GM21529 (cell line): Measurements from ENCODE around the gene CDIP1.

ENCODE experiments used
- ATAC-seq: cut with Tn5 transposase; IDR thresholded peaks from one replicate; pipeline ENCODE4 v1.9.1; 2021; ENCODE audit not compliant: unreplicated experiment

The CDIP1 gene

DNA sequence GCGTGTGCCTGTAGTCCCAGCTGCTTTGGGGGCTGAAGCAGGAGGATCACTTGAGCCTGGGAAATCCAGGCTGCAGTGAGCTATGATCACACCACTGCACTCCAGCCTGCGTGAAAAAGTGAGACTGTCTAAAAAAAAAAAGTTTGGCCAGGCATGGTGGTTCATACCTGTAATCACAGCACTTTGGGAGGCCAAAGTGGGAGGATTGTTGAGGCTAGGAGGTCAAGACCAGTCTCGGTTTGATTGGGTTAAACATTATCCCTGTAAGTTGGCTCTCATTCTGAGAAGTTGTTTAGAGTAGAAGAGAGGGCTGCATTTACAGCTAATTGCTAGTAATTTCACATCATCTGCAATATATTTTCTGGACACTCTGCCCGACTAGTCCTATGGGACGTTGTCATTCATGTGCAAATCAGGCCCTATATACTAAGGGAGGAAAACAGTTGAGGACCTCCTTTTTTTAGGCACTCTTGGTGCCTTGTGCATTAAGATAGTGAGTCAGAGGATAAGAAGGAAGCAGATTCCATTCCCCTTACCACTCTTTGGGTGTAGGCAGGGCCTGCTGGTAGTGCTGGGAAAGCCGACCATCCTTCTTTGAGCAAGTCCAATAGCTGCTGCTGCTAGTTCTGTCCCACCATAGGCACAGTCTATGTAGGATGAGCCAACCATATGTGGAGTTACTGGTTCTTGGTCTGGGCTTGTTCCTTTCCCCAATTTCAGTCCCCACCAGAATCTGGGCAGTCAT is 43.7 kb downstream of the CDIP1 start:
- ATAC-seq = no peak

DNA sequence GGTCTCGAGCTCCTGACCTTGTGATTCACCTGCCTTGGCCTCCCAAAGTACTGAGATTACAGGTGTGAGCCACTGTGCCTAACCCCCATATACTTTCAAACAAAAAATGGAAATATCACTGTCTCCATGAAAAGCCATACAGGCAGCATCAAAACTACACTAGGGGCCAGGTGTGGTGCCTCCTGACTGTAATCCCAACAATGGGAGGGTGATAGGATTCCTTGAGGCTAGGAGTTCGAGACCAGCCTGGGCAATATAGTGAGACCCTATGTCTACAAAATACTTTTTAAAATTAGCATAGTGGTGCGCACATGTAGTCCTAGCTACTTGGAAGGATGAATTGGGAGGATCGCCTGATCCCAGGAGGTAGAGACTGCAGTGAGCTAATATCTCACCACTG is 46.7 kb downstream of the CDIP1 start:
- no peak for ATAC-seq

DNA sequence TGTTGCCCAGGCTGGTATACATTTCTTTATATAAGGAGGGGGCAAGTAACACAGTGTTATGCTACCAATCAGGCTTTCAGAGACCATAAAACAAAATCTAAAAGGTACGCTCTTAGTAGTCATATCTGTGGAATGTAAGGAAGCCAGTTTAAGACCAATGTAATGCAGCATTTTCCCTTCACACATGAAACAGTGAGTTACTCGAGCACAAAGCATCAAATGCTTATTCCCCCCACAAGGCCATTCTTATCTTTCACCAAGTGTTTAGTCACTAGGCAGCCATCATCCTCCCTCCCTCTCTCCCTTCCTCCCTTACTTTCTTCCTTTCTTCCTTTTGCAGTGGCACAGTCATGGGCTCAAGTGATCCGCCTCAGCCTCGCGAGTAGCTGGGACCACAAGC is 49.5 kb downstream of the CDIP1 start:
- ATAC-seq = no peak

DNA sequence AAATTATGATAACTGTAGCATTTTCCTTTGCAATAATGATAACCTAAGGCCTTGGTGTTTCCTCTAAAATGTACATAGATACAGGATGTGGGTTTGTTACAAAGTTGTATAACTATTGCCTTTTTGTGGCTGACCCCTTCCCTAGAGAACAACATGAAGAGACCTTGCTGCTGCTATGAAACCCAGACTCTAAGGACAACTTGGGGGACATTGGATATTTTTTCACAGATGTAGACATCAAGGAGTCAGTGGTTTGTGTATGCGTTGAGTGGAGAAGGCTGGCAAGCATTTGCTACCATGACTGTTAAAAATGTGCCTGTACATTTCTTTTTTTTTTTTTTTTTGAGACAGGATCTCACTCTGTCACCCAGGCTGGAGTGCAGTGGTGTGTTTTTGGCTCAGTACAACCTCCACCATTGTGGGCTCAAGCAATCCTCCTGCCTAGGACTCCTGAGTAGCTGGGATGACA is 50.0 kb downstream of the CDIP1 start:
- no peak for ATAC-seq

DNA sequence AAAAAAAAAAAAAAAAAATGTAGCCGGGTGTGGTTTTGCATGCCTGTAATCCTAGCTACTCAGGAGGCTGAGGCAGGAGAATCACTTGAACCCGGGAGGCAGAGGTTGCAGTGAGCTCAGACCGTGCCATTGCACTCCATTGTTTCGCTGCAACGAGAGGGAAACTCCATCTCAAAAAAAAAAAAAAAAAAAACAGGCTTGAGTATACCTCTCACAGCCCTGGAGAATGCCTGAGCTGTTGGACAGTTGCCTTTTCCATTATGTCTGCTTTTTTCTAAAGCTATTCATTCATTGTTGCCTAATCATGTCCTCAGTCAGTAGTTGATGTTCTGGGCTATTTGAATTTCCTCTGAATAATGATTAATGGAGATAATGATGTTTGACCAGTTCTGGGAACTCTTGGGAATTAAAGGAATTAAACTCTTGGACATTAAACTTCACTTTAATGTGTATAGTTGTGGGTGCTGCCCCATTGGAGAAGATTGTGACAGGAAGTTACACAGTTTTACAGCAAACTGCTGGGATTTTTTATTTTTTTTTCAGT is 50.5 kb downstream of the CDIP1 start:
- ATAC-seq = no peak

DNA sequence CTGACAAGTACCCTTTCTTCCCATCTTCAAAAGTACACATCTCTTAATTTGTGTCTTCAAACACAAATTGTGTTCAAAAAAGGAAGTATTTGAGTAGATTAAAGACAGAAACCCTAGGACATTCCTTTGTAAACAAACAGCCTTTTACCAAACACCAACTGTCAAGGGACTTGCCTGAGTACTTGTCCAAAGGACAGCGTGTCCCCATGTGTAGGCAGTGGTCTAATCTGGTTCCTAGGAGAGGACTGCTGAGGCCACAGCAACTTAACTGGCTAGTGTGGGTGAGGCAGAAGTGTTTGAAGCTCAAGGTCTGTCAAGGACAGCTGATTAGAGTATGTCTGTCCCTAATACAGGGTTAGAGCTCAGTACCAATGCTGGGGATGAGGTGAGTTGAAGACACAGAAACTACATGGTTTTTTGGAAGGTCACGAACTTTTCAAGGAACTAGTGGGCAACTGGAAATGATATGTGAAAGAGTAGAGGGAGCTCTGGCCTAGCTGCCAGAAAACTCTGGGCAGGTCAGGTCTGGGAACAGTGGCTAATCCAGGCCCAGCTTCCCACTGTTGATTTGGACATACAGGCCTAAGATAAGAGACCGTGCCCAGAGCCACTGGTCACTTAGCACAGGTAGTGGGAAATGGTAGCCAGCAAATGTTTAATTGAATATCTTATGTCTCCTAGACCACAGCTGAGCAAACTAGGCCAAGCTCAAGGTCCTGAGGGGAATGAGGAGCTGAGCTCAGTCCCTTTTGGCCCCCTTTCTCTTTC is 52.3 kb downstream of the CDIP1 start:
- ATAC-seq = no peak

DNA sequence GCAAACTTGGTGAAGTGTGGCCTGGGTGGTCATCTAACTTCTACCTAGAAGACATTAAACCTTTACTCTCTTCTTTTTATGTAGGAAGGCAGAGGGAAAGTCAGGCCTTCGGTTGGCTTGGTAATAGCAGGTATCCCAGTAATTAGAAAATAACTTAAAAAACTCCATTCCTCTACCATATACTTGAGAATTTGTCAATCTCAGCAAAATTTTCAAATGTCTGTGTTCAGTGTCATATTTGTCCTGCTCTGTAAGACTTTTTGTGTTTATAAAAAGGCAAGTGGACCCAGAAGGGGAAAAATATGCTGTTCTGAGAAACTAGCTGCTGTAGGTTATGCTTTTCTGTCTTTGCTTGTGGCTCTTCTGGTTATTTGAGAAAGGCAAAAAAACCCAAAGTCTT is 56.6 kb downstream of the CDIP1 start:
- no peak for ATAC-seq

DNA sequence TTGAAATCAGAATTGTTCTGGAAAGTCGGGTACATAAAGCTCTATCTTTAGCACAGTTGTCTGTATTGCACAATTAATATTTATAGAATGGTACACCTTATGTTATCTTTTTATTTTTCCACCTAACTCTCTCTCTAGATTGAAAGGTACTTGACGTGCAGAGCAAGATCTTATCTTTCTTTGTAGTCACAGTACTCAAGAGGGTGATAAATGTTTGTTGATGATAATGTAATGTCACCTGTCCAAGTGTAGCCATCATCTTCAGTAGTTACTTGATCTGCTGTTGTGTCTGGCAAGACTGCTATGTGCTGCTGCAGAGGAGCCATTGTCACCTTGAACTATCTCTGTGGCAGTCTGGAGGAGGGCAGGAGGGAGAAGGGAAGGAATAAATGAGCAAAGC is 57.0 kb downstream of the CDIP1 start:
- ATAC-seq = no peak

DNA sequence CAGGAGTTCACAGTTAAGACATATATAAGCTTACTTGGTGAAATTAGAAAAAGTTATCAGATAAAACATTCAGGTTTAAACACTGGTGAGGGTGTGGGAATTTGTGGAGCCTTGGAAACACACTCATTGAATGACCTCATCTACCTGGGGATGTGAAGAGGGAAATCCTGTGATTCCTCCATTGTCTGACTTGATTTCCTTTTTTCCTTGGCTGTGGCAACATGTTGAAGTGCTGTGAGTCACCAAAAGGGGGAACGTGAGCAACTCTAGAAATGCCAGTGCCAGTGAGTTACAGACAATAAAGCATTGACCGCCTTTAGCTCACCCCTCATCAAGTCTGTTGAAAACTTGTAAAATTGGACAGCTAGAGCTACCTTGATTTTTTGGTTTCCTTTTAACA is 60.6 kb downstream of the CDIP1 start:
- no peak for ATAC-seq

DNA sequence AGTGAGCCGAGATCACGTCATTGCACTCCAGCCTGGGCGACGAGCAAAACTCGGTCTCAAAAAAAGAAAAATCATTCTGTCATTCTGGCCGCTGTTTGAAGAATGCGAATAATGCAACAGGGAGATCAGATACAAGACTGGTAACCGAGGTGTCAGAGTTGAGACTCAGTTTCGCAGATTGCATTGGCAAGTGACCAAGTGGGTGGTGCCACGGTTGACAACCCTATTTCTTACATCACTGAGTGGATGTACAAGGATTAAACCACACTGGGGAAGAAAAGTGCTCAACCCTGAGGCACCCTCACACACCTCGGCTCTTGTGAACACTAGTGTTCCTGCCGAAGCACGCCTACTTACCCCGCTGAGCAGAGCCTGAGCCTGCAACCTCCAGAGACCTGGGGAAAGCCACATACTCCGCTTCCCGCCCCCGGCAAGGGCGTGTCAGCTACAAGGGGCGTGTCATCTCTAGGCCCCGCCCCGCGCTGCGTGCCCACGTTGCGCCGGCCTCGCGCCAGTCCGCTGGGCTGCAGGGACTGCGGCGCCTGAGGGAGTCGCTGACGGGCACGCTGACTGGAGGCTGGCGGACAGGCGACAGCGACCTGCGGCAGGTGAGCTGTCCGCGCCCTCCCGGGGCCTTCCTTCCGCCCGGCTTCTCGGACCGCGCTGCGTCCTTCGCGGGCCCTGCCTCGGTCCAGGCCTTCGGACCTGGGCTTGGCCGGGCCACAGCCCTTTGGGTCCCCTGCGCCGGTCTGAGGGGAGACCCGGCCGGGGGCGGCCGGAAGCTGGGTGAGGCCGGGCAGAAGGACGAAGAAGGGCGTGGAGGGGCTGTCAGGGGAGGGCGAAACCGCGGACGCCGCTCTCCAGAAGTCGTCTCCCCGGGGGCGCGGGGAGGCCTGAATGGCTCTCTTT is 62.4 kb downstream of the CDIP1 start, which contains the start of gene HMOX2:
TSS of gene HMOX2 (plus strand) at position 519 of the 909 bp plus-strand sequence. CDS start 29,127 bp downstream, outside the sequence.
- ATAC-seq = peak; percentile 71

DNA sequence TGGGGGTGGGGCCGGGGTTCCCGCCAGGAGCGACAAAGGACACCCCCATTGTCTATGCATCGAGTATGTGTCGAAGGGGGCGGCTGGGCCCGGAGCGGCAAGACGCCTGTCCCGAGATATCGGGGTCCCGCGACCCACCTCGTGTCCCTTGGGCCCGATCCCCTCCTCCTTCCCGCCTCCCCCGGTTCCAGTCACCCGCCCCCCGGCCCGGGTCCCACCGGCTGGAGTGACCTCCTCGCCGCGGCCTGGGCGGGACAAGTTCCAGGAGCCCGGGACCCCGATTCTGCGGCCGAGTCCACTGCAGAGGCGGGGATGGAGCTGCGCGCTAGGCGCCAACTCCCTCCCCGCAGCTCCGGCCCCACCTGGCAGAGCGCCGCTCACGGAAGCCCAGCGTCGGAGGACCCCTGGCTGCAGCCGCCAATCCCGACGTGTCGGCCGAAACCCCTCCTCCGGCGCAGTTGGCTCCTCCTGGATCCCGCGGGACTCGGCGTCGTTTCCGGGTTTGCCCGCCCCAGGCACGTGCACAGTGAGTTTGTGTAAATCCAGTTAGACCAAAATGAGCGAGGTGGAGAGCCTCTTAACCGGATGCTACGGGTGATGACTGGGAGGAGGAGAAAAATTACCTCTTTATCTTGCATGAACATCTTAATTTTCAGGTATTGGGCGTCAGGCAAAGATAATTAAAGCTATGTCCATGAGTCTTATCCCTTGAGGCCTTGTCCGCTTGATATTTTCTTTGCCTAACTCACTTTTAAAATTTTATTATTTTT is 64.2 kb downstream of the CDIP1 start, which contains the start of gene NMRAL1:
TSS of gene NMRAL1 (minus strand) at position 434 of the 770 bp plus-strand sequence. CDS start 493 bp downstream, outside the sequence.
- peak; percentile 50 for ATAC-seq

DNA sequence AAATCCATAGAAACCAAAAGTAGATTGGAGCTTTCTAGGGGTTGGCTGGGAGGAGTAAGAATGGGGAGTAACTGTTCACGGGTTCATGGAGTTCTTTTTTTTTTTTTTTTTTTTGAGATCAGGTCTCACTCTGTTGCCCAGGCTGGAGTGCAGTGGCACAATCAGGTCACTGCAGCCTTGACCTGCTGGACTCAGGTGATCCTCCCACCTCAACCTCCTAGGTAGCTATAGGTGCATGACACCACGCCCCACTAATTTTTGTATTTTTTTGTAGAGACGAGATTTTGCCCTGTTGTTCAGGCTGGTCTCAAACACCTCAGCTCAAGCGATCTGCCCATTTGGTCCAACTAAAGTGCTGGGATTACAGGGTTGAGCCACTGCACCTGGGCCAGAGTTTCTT is 65.7 kb downstream of the CDIP1 start:
- ATAC-seq = no peak

DNA sequence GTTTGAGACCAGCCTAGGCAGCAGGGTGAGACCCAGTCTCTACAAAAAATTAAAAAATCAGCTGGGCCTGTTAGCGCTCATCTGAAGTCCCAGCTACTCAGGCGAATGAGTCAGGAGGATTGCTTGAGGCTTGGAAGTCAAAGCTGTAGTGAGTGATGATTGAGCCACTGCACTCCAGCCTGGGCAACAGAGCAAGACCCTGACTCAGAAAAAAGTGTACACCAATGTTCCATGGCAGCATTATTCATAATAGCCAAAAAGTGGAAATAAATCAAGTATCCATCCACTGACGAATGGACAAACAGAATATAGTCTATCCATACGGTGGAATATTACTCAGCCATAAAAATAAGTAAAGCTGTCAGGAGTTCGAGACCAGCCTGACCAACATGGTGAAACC is 66.7 kb downstream of the CDIP1 start:
- no peak for ATAC-seq

DNA sequence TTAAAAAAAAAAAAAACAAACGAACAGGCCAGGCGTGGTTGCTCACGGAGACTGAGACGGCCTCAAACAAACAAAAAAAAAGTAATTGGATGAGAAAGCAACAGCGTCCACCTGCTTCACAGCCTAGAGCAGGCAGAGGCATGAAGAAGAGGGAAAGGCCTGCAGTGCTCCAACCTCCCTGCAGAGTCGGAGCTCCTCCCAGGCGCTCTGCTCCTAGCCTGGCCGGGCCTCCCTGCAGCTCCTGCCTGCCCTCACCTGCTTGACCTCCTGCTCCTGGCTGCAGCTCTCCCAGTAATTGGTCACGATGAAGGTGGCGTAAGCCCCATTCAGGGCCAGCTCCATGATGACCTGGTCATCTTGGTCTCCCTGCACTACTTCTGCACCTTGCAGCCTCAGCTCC is 69.6 kb downstream of the CDIP1 start:
- no peak for ATAC-seq

DNA sequence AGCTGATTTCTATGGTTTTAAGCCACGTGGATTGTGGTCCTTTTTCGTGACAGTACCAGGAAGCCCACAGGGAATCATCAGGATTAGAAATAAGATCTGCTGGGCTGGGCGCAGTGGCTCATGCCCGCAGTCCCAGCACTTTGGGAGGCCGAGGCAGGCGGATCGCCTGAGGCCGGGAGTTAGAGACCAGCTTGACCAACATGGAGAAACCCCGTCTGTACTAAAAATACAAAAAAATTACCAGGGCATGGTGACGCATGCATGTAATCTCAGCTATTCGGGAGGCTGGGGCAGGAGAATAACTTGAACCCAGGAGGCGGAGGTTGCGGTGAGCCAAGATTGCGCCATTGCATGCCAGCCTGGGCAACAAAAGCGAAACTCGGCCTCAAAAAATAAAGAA is 70.7 kb downstream of the CDIP1 start:
- ATAC-seq = no peak

DNA sequence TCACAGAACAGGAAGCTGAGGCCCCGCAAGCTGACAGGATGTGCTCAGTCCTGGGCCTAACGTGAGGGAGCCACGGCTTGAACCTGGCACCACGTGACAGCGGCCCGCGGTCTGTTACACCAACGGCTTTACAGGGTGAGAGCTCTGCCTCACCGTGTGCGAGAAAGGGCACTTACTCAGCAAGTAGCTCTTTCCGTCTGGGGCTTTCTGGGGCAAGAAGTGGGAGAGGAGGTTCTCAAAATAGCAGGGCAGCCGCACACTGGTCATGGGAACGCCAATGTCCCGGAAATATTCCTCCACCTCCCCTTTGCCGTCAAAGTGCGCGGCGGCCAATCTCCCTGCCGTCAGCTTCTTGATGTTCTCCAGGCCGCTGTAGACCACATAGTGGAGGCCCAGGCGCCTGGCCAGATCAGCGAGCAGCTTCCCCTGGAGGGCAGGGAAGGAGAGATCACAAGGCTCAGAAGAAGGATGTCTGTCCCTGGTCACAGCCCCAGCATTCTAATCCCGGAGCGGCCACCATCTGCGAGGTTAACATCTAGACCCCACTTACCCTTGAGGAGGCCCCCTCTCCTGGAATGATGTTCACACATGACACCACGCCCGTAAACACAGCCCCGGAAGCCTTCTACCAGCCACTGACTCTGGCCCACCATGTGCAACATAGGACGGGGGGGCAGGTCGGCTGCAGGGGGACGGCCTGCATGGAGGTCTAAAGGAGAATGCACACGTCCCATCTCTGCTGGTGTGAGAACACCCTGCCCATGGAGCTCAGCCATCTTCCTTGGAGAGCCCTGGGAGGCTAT is 72.4 kb downstream of the CDIP1 start:
- ATAC-seq = no peak

DNA sequence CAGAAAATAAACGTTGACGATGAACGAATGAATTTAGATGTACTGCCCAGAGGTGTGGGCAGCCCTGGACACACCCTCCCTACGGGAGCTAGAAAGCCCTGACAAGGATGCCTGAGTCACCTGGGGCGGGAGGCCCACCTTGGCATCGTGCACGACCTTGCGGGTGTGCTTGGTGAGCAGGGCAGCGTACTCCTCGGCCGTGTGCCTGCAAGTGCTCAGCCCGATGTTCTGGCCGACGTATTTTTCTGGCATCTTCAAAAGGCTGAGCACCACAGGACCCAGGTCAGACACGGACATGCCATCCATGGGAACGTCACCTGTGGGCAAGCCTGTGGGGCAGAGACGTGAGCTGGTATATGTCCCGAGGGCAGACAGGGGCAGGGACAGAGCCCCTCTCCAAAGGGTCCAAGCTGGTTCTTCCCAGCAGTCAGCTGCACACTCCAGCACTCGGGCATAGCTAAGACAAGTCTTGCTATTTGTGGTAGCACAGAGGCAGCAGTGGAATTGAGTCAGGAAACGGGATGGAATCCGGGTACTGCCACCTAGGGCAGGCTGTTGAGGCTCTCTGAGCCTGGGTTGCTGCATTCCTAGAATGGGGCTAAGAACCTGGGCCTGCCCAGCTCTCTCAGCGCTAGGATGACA is 74.9 kb downstream of the CDIP1 start:
- no peak for ATAC-seq

DNA sequence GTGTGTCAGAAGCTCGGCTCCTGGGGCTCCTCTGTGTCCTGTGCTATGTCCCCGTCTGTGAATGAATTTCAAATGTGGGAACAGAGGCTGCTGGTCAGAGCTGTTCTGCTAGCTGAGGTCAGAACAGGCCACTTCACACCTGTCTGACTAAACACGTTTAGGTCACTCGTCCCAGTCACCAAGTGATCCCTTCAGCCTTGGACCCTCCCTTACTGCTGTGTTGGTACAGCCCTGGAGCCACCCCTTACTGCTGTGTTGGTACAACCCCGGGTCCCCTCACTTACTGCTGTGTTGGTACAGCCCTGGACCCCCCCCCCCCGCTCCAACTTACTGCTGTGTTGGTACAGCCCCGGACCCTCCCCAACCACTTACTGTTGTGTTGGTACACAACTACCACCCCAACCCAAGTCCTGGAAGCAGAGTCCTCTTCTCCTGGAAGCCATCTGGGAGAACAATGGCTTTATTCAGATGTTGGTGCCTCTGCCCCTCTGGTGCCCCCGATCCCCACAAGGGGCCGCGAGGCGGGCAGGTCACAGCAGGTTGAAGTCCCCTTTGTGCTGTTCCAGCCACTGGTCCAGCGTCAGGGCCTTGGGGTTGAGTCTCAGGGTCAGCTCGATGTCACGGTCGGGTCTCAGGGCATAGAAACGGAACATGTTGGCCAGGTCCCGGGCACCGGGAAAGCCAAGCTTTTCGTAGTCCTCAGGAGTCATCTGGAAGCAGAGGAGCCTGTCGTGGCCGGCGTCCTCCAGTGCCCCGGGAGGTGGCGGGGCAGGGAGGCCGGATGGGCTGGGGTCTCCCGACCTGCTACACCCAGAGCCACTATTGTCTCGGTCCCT is 77.1 kb downstream of the CDIP1 start:
- ATAC-seq = no peak
